ENCODE results near the gene DCLK1.
"Not testable (repeated sequence)": the region's sequence is repeated elsewhere in the genome, so short reads cannot be mapped to it uniquely, and the experiment has no call there.

The DCLK1 gene

DNA sequence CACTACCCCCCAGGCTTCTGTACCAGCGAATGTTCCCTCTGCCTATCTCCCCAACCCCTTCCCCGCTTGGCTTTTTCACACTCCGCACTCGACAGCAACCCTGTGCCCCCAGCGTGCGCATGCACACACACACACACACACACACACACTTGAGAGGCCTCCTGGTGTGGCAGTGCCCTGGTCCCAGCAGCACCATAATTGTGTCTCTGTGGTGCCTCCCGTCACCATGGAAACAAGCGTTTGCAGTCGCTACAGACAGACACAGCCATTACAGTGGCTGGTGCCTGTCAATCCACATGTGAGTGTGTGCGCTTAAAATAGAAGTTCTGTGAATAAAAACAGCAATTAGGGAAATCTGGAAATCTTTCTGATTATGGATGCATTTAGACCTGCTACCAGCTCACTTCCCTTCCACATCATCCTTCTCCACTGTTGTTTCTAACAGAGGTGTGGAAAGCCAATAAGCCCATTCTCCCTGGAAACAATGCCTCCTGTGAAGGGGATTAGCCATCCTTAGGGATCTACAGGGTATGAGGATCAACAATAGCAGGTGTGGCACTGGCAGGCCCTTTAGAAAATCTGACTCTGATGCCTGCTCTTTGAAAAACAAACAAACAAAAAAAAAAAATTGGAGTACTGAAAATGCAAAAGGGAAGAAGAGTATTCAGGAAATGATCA, 146.3 kb downstream of the DCLK1 start:
- DNase-seq (ENCODE audit: low read depth) = no peak

DNA sequence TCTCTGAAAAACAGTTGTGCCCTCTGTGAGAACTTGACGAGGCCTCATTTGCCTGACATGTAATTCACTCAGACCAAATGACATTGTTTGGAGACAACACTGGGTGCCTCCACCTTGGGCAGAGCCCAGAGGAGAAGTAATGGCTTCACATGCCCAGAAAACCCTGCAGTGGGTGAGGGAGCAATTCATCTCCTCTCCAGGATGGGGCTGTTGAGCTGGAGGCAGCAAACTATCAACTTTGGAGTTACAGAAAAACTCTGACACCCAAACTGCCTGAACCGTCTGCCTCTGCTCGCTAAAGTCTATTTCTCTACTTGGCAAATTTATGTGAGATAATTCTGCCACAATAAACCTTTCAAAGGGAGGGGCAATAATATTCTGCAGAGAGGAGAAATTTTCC, 146.9 kb downstream of the DCLK1 start:
- DNase-seq (ENCODE audit: low read depth) = no peak

DNA sequence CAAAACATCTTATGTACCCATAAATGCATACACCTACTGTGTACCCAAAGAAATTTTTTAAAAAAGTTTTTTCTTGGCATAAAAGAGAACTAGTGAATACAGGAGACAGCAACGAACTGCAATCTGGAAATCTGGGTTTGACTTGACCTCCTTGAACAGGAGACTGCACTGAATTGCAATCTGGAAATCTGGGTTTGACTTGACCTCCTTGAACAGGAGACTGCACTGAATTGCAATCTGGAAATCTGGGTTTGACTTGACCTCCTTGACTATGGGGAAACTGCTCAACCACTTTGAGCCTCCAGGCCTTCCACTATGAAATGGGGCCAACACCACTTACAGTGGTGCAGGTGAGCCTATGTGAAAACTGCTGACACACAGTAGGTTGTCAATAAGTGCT, 147.5 kb downstream of the DCLK1 start:
- not testable (repeated sequence) for DNase-seq (ENCODE audit: low read depth)

DNA sequence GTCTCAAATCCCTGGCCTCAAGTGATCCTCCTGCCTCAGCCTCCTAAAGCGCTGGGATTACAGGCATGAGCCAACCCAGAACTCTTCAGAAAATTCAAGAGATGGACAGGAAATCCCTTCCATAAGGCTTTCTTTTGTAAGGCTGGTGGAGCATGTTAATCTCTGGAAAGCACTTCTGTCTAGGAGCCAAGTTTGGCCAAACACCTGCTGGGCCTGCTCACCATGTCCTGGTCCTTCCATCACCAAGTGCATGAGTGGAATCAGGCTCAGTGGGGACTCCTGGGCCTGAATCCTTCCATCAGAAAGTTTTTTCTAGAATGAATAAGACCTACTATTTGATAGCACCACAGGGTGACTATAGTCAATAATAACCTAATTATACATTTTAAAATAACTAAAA, 148.0 kb downstream of the DCLK1 start:
- DNase-seq (ENCODE audit: low read depth) = no peak

DNA sequence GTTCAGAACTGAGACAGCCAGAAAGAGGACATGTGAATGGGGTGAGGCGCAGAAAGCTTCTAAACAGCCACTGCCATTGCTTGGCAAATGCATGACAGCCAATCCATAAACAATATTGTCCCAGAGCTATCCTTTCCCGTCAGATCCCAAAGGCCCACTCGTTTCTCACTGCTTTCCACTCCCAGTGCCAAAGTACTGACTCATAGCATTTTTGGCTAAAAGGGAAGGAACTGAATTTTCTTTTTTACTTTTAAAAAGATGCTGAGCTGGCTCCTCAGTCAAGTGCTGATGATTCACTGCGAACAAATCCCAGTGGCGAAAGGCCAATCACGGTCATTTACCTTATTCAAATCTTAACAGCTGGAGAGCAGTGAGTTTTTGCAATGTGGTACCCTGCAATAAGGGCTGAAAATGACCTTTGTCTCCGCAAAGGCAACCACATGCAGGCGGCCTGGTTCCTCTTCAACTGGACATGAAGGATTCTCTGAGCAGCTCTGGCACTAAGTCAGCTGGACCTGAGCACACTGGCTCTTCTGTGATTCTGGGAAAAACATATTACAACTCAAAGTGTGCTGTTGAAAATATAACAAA, 151.7 kb downstream of the DCLK1 start:
- DNase-seq (ENCODE audit: low read depth) = no peak

DNA sequence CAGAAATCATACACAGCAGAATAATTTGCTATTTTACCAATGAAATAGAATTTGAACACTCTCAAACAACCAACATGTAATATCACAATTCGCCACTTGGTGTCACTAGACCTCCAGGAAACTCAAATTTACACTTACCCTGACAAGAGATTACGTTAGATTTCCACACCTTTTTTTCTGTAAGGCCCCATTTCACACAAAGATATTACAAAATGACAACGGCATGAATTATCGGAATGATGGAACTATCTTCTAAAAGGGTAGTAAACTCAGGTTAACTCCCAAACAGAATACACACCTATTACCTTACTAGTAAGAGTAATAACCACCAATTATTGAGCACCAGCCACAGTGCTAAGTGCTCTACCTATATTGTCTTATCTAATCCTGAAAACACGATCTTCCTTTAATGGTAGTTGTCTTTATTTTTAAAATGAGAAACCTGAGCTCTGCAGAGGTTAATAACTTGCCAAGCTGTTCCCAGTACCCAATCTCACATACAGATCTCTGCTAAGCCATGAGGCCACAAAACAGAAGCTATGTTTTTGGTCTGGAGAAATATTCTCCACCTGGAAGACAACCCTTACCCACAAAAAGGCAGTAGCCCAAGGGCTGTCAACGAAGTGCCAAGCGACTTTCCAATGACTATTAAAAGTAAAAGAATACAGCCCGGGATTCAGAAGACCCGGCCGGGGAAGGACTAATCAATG, 152.4 kb downstream of the DCLK1 start:
- no peak for DNase-seq (ENCODE audit: low read depth)

DNA sequence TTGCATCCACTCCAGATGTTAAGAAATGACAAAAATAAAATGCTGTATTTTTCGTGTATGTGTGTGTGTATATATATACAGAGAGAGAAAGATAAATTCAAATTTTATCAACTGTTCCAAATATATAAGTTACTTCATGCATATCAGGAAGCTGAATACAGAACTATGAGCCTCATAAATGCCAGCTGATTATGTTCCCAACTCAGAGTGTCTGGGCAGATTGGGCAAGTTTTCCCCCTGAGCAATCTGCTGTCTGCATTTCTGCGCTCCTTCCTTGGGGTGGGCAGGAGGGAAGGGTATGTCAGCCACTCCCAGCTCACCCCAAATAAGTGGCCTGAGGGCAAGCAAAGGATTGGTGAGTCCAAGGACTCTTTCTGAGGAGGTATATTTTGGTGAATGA, 154.1 kb downstream of the DCLK1 start:
- DNase-seq (ENCODE audit: low read depth) = no peak

DNA sequence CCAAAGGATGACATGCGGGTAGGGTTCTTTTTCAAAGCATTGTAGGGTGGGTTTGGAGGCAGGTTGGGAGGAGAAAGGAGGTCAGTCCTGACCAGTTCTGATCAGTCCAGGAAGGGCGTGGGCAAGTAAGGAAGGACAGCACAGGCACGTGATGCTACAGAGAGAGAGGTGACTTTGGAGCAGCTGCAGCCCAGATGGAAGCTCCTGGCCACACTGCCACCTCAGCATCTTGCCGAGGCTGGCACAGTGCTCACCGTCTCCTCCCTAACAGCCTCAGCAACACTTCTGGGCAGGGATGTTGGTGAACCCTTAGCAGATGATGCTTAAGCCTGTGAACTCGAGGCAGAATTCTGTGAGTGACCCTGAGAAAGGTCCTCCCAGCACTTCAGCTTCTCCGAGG, 155.1 kb downstream of the DCLK1 start:
- DNase-seq (ENCODE audit: low read depth) = no peak

DNA sequence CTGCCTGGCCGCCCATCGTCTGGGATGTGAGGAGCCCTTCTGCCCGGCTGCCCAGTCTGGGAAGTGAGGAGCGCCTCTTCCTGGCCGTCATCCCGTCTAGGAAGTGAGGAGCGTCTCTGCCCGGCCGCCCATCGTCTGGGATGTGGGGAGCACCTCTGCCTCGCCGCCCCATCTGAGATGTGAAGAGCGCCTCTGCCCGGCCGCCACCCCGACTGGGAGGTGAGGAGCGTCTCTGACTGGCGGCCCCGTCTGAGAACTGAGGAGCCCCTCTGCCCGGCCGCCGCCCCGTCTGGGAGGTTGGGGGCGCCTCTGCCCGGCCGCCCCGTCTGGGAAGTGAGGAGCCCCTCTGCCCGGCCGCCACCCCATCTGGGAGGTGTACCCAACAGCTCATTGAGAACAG, 164.2 kb downstream of the DCLK1 start:
- not testable (repeated sequence) for DNase-seq (ENCODE audit: low read depth)

DNA sequence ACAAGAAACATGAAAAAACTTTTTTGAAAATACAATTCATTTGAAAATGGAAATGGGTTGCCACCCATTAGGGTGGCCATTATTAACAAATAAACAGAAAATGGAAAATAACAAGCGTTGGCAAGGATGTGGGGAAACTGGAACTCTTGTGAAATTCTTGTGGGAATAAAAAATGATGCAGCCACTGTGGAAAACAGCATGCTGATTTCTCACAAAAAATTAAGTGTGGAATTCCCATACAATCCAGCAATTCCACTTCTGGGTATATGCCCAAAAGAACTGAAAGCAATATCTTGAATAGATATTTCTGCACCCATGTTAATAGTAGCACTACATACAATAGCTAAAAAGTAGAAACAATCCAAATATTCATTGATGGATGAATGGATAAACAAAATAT, 165.2 kb downstream of the DCLK1 start:
- DNase-seq (ENCODE audit: low read depth) = no peak

DNA sequence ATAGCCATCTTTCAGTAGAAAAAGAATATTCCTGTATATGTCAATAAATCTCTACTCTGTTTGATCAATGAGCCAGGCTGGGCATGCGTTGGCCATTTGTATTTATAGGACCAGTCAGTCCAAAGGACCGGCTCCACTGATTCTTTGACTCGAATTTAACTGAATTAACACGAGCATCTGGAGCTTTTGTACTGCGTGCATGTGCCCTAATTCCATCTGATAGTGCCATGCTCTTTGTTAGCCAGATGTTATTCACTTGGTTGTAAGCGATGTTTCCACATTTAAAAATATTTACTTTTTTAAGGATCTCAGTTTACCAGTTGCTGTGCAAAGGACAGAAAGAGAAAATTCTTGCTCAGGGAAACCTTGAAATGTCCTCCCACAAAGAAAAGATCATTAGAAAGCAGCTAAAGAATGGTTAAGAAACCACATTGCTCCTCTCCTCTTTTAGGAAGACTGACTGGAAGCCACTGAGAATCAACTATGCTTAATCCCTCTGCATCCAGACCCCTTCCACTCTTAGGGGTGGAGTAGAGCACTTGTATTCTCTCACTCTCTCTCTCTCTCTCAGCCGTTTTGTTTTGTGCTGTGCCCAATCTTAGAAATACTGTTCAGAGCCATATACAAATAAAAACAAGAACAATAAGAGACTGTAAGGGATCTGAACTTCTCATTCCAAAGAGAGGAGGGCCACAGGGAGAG, 165.8 kb downstream of the DCLK1 start:
- DNase-seq (ENCODE audit: low read depth) = no peak

DNA sequence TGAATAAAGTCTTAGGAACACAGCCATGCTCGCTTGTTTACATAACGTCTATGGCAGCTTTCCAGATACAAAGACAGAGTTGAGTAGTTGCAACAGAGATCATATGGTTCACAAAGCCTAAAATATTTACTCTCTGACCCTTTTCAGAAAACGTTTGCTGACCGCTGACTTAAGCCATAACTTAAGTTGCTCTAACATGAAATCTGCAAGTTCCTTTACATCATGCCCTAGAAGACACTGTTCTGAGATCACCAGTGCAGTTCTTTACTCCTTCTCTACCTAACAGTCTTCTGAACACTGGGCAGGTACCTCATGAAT, 166.4 kb downstream of the DCLK1 start:
- DNase-seq (ENCODE audit: low read depth) = no peak

DNA sequence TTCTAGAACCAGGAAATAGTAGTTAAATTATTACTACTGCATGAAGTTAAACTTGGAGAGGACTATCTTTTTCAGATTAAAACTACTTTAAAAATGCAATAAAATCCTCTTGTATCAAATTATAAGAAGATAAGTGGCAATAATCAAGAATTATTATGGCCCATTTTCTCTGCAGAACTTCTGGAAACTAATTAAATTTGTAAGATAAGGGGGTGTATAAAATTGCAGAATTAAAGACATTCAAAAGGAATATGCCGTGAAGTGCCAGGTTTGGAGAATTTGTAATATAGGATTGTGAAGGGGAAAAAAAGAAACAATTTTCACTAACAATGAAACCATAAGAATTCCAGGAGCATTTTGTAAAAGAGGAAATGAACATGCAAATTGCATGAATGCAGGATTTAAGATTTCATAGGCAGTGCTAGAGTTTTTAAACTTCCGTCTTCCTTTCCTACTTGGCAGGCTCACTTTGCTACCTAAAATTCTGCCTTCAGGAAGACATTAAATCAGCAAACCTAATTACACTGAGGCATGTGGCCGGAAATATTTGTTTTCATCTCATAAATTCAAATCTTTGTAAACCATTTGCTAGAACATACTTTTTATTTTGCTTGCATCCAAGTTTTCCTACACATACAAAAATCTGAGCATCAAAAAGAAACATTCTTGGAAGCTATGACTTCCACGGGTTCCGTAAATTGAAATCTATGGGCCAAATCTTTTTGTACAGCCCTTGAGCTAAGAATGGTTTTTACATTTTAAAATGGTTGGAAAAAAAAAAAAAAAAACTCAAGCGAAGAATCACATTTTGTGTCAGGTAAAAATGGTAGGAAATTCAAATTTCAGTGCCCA, 166.9 kb downstream of the DCLK1 start:
- no peak for DNase-seq (ENCODE audit: low read depth)

DNA sequence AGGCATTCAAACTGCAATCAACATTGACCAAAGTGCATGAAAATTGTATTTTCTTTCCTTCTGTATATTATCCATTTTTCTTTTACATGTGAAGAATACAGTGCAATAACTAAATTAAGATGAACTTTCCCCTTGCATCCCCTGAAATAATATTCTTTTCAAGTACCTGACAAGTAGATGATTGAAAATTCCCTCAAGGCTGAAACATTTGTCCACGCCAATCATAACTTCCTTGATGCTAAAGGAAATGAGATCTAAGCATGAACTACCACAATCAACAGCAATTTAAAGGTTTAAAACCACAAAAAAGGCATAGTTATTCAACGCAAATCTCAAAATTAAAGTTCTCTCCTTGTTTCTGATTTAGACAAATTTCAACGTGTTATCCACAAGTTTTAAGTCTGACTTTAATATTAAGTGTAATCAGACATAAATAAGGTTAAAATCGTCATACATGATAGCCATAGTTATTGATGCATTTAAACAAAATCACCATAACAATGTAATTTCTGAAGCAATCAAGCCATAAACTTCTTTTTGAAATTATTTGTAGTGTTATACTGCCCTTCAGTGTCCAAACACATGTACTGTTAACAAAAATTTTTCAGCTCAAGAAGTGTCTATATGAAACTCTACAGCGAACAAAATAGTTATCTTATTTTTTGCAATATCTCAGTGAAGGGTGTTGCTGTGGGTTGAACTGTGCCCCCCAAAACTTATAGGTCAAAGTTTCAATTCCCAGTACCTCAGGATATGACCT, 169.5 kb downstream of the DCLK1 start:
- DNase-seq (ENCODE audit: low read depth) = no peak

DNA sequence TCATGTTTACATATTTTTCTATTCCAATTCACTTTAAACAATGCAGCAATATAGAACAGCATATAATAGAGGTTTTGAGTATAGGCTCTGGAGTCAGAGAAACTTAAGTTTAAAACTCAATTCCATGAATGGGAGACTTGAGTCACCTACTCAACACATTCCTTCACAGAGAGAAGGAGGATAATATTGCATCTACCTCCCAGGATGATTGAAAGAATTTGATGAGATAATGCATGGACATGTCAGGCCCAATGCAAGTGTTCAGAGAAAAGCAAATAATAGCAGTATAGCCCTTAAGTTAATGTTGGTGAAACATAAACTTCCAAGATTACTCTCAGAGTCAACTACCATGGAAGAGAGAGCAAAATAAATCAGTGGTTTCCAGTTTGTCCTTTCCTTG, 170.2 kb downstream of the DCLK1 start:
- no peak for DNase-seq (ENCODE audit: low read depth)

DNA sequence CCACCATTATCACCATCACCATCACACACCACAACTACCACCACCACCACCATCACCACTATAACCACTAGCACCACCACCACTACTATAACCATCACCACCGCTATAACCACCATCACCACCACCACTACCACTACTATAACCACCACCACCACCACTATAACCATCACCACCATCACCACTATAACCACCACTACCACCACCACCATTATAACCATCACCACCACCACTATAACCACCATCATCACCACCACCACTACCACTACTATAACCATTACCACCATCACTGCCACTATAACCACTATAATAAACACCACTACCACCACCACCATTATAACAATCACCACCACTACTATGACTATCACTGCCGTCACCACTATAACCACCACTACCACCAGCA, 173.2 kb downstream of the DCLK1 start:
- DNase-seq (ENCODE audit: low read depth) = no peak

DNA sequence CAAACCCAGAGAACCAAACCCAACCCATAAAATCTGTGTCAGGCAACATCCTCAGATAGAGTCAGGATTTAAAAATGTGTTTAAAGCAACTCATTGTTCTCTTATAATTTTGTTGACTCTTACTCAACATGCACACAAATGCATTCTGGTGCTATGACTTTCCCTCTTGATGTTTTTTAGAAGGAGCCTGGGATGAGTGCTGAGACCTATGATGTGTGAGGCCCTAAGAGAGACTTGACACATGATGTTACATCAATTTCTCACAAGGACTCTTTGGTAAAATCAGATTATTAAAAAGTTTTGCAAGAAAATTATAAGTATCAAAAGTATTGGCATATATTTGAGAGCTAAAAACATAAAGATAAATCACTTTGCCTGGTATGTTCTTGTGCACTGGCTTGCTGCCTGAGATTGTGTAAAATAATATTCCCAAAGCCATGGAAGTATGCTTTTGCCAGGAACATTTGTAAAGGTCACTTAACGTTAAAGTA, 173.9 kb downstream of the DCLK1 start:
- DNase-seq (ENCODE audit: low read depth) = no peak

DNA sequence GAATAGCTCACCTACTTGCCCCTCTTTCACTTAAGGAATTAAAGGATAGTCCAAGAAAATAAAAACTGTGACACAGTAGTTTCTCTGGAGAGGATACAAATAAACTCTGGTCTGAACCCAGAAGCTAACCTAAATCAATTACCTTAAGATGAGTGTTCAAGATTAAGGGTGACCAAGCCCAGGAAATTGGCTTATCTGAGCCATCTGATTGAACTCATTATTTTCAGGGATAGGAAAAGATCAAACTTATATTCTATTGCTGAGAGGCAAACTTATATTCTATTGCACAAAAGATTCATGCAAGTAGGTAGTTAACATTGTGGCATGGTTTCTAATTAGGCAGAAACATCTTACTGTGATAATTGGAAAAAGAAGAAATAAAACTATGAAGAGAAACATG, 175.1 kb downstream of the DCLK1 start:
- no peak for DNase-seq (ENCODE audit: low read depth)

DNA sequence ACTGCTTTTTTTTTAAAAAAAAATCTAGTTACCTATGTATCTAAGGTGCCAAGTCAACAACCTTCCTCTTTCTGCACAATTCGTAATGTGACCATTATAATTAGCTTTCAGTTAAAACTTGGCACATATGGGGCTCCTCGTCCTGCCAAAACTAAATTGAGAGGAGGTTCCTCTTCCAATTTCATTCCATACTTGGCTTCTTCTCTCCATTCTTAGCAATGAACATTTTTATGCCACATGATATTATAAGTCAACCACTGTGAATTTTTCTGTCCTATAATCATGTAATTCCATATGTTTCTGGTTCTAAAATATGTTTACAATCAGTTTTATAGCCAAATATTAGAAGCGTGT, 177.0 kb downstream of the DCLK1 start:
- DNase-seq (ENCODE audit: low read depth) = no peak

DNA sequence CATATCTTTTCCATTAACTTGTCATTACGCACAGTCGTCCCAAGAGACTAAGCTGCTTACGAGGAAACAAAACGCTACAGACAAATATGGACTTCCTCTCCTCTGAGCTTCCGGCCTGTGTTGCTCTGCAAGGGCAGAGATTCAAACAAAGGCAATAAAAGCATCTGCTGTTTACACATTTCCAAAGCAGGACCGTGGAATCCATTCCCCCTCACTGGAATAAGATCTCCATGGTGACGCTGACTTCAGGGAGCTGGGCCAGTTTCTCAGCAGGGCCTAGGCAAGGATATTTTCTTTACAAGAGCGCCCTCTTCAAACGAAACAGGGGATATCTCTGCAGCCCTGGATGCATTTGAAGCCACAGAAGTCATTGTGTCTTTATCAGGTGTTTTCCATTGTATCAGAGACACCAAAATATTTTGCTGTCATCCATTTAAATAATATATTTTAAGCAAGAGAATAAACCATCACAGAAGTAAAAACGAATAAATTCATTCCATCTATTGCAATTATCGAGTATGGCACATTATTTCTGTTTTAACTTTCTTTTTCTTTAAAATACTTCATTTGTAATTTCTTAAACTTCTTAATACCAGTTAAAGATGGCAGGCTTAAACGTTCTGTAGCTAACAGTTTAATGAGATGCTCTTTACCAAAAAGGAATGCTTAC, 177.5 kb downstream of the DCLK1 start:
- DNase-seq (ENCODE audit: low read depth) = no peak

DNA sequence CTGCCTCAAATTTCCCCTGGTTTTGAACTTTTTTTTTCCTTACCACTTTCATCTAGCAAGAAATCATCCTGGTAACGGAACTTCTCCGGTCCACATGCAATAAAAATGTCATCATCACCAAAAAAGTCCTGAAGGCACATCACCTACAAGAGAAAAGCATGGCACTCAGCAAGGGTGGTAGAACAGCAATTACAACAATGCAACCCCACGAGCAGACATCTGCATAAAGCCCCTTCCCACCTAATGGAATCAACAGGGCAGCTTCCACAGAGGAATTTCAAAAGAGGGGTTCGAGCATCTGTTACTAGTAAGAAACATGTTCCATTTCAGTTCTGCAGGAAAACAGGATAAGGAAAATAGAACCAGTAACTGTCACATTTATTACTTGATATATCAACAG, 183.9 kb downstream of the DCLK1 start:
- no peak for DNase-seq (ENCODE audit: low read depth)

Data from stimulated activated CD4-positive, alpha-beta T cell treated with anti-CD3 and anti-CD28 coated beads, Interleukin-2, amount 100 ng/mL, for 4 hours (primary cell).